Activated naive CD8-positive, alpha-beta T cell (primary cell): ENCODE results near the gene RINT1.
A peak's percentile ranks its signal among the peaks of the same experiment; 100 is the strongest.
"Not testable (repeated sequence)": the region's sequence is repeated elsewhere in the genome, so short reads cannot be mapped to it uniquely, and the experiment has no call there.

Source experiments
- H3K27ac Mint-ChIP-seq: one replicate; pipeline ENCODE4 v1.8.0; 2021; ENCODE audit warnings: mixed read lengths
- H3K27me3 Mint-ChIP-seq: one replicate; pipeline ENCODE4 v1.8.0; 2021; ENCODE audit warnings: mixed read lengths
- H3K36me3 Mint-ChIP-seq: one replicate; pipeline ENCODE4 v1.8.0; 2021; ENCODE audit warnings: mixed read lengths
- H3K4me1 Mint-ChIP-seq: one replicate; pipeline ENCODE4 v1.8.0; 2021; ENCODE audit warnings: low read depth, mixed read lengths
- H3K4me3 Mint-ChIP-seq: one replicate; pipeline ENCODE4 v1.8.0; 2021; ENCODE audit warnings: mild to moderate bottlenecking, mixed read lengths
- H3K9me3 Mint-ChIP-seq: one replicate; pipeline ENCODE4 v1.8.0; 2021; ENCODE audit warnings: low read depth, mixed read lengths

The RINT1 gene

GRCh38 chr7:105531792-105532671 lies at the start of gene RINT1:
TSS of gene RINT1 (plus strand) at chr7:105532201. CDS start at chr7:105532316, 115 bp downstream.
- H3K36me3 Mint-ChIP-seq: peaks cover 2% of the 10 kb centered on the region
- H3K27me3 Mint-ChIP-seq: no peaks in the 10 kb centered on the region
- H3K9me3 Mint-ChIP-seq: no peaks in the 10 kb centered on the region
- peaks cover 32% of the 10 kb centered on the region for H3K4me1 Mint-ChIP-seq
- H3K27ac Mint-ChIP-seq: peak within 1 kb of the TSS; percentile 96
- peak within 1 kb of the TSS; percentile 95 for H3K4me3 Mint-ChIP-seq

GRCh38 chr7:105487579-105488571 lies 44.1 kb upstream of the RINT1 start:
- Mint-ChIP-seq H3K9me3 (no peaks in the 10 kb centered on the region), H3K4me1 (no peaks in the 10 kb centered on the region), H3K36me3 (peaks cover 18% of the 10 kb centered on the region), H3K27me3 (no peaks in the 10 kb centered on the region), H3K4me3 (no peak overlapping the region), H3K27ac (no peak overlapping the region)

GRCh38 chr7:105489409-105489808 lies 42.6 kb upstream of the RINT1 start:
- Mint-ChIP-seq H3K9me3 (no peaks in the 10 kb centered on the region), H3K36me3 (peaks cover 18% of the 10 kb centered on the region), H3K27ac (no peak overlapping the region), H3K4me3 (no peak overlapping the region), H3K4me1 (no peaks in the 10 kb centered on the region), H3K27me3 (no peaks in the 10 kb centered on the region)

GRCh38 chr7:105493196-105493922 lies 38.6 kb upstream of the RINT1 start:
- Mint-ChIP-seq H3K9me3 (no peaks in the 10 kb centered on the region), H3K27me3 (no peaks in the 10 kb centered on the region), H3K4me3 (no peak overlapping the region), H3K36me3 (peaks cover 12% of the 10 kb centered on the region), H3K27ac (no peak overlapping the region), H3K4me1 (no peaks in the 10 kb centered on the region)

- Mint-ChIP-seq H3K27ac (no peak overlapping the region), H3K36me3 (peaks cover 13% of the 10 kb centered on the region), H3K4me3 (no peak overlapping the region), H3K4me1 (no peaks in the 10 kb centered on the region), H3K27me3 (no peaks in the 10 kb centered on the region), H3K9me3 (no peaks in the 10 kb centered on the region)
Measured at GRCh38 chr7:105493923-105494315, 38.1 kb upstream of the RINT1 start.

- Mint-ChIP-seq H3K4me3 (no peak overlapping the region), H3K9me3 (no peaks in the 10 kb centered on the region), H3K36me3 (peaks cover 11% of the 10 kb centered on the region), H3K4me1 (no peaks in the 10 kb centered on the region), H3K27me3 (no peaks in the 10 kb centered on the region), H3K27ac (no peak overlapping the region)
Measured at GRCh38 chr7:105496521-105496920, 35.5 kb upstream of the RINT1 start.

GRCh38 chr7:105497016-105497415 lies 35.0 kb upstream of the RINT1 start:
- H3K36me3 Mint-ChIP-seq: peaks cover 11% of the 10 kb centered on the region
- no peak overlapping the region for H3K27ac Mint-ChIP-seq
- H3K4me1 Mint-ChIP-seq: no peaks in the 10 kb centered on the region
- no peaks in the 10 kb centered on the region for H3K9me3 Mint-ChIP-seq
- no peaks in the 10 kb centered on the region for H3K27me3 Mint-ChIP-seq
- H3K4me3 Mint-ChIP-seq: no peak overlapping the region

GRCh38 chr7:105502173-105502572 lies 29.8 kb upstream of the RINT1 start:
- H3K4me1 Mint-ChIP-seq: no peaks in the 10 kb centered on the region
- peaks cover 14% of the 10 kb centered on the region for H3K36me3 Mint-ChIP-seq
- no peaks in the 10 kb centered on the region for H3K27me3 Mint-ChIP-seq
- no peak overlapping the region for H3K27ac Mint-ChIP-seq
- no peak overlapping the region for H3K4me3 Mint-ChIP-seq
- H3K9me3 Mint-ChIP-seq: no peaks in the 10 kb centered on the region

GRCh38 chr7:105512415-105512814 lies 19.6 kb upstream of the RINT1 start:
- Mint-ChIP-seq H3K4me1 (peaks cover 26% of the 10 kb centered on the region), H3K4me3 (peak overlapping the region; percentile 46), H3K27me3 (no peaks in the 10 kb centered on the region), H3K27ac (peak overlapping the region; percentile 65), H3K9me3 (no peaks in the 10 kb centered on the region), H3K36me3 (peaks cover 6% of the 10 kb centered on the region)

- Mint-ChIP-seq H3K4me3 (no peak overlapping the region), H3K27ac (no peak overlapping the region), H3K9me3 (no peaks in the 10 kb centered on the region), H3K4me1 (peaks cover 28% of the 10 kb centered on the region), H3K27me3 (no peaks in the 10 kb centered on the region), H3K36me3 (peaks cover 6% of the 10 kb centered on the region)
Measured at GRCh38 chr7:105512926-105513526, 19.0 kb upstream of the RINT1 start.

- H3K4me1 Mint-ChIP-seq: peaks cover 36% of the 10 kb centered on the region
- H3K27ac Mint-ChIP-seq, H3K36me3 Mint-ChIP-seq, H3K4me3 Mint-ChIP-seq, H3K27me3 Mint-ChIP-seq, H3K9me3 Mint-ChIP-seq: not testable (repeated sequence)
Measured at GRCh38 chr7:105515610-105516009, 16.4 kb upstream of the RINT1 start.

- Mint-ChIP-seq H3K9me3 (no peaks in the 10 kb centered on the region), H3K4me1 (peaks cover 26% of the 10 kb centered on the region), H3K4me3 (peak overlapping the region; percentile 72), H3K36me3 (peaks cover 5% of the 10 kb centered on the region), H3K27ac (peak overlapping the region; percentile 16), H3K27me3 (no peaks in the 10 kb centered on the region)
Measured at GRCh38 chr7:105519353-105519752, 12.6 kb upstream of the RINT1 start.

- not testable (repeated sequence) for H3K27me3 Mint-ChIP-seq, H3K36me3 Mint-ChIP-seq, H3K27ac Mint-ChIP-seq, H3K9me3 Mint-ChIP-seq
- Mint-ChIP-seq H3K4me3 (peak overlapping the region; percentile 97), H3K4me1 (peaks cover 18% of the 10 kb centered on the region)
Measured at GRCh38 chr7:105520620-105521019, 11.4 kb upstream of the RINT1 start.

GRCh38 chr7:105521027-105521716 lies 10.8 kb upstream of the RINT1 start:
- Mint-ChIP-seq H3K36me3 (peaks cover 5% of the 10 kb centered on the region), H3K4me3 (peak overlapping the region; percentile 97), H3K9me3 (no peaks in the 10 kb centered on the region), H3K27ac (peak overlapping the region; percentile 98), H3K4me1 (peaks cover 18% of the 10 kb centered on the region), H3K27me3 (no peaks in the 10 kb centered on the region)
